Endothelial cell of umbilical vein (primary cell): ENCODE measurements around the gene TP53BP1. TPM values are rescaled to one million over a fixed set of nuclear protein-coding genes. Genes with fewer than 3 reads are reported as not detected.

Source experiments
- BruUV-seq: library from RNA; stranded (reverse); fragments of 400-500 nt; replicated peaks from 2 replicates; lab custom pipeline; 2021; lab: Mats Ljungman, UMichigan
- CTCF ChIA-PET: fragments of 300-600, 350-600 bp; sonication (Branson Sonifier 250); formaldehyde crosslinking; loops from one replicate; lab custom pipeline; 2021; ENCODE audit warnings: antibody characterized with exemption, inconsistent platforms; lab: Charles Lee
- POLR2A ChIA-PET: fragments of 300-600, 350-600 bp; sonication (Branson Sonifier 250); formaldehyde crosslinking; loops from one replicate; lab custom pipeline; 2021; ENCODE audit warnings: antibody characterized with exemption, inconsistent platforms; lab: Charles Lee
- DNase-seq: peaks from one replicate; pipeline ENCODE4 v3.0.0-alpha.2; 2011; ENCODE audit warnings: low read depth, low spot score
- FAIRE-seq: peaks from 2 replicates; lab custom pipeline; 2011; peaks lifted over from hg19 to GRCh38; lab: Jason Lieb, UNC
- H2AFZ ChIP-seq: 2 replicates; pipeline ENCODE4 v1.6.0; 2012; ENCODE audit warnings: low read depth, low read length, control low read depth, inconsistent platforms
- H3K27ac ChIP-seq: 2 replicates; pipeline ENCODE4 v1.5.1; 2011; ENCODE audit warnings: low read depth, mild to moderate bottlenecking, control low read depth, low read length, moderate library complexity; ENCODE audit not compliant: insufficient read depth
- H3K27me3 ChIP-seq, 2 experiments: 2 replicates each; pipeline versions ENCODE4 v1.6.0 to v1.6.1; 2011; ENCODE audit warnings: low read length in 2 of 2, mixed read lengths in 1 of 2; ENCODE audit not compliant: control insufficient read depth in 2 of 2, insufficient read depth in 2 of 2
- H3K36me3 ChIP-seq, 2 experiments: 2 replicates in 1 of 2; 3 replicates in 1 of 2; pipeline ENCODE4 v1.5.1; 2011; ENCODE audit warnings: low read length in 2 of 2, mild to moderate bottlenecking in 1 of 2, moderate library complexity in 1 of 2; ENCODE audit not compliant: control insufficient read depth in 2 of 2, insufficient read depth in 2 of 2; ENCODE audit errors: extremely low read depth in 1 of 2
- H3K4me1 ChIP-seq: 3 replicates; pipeline ENCODE4 v1.5.1; 2011; ENCODE audit warnings: mild to moderate bottlenecking, low read length; ENCODE audit not compliant: control insufficient read depth, insufficient read depth; ENCODE audit errors: extremely low read depth
- H3K4me2 ChIP-seq: 2 replicates; pipeline ENCODE4 v1.6.1; 2011; ENCODE audit warnings: low read length, control low read depth, mixed read lengths; ENCODE audit not compliant: insufficient read depth
- H3K4me3 ChIP-seq, 3 experiments: fragments of 200-600 bp in 1 of 3; sonication (generic), shearing (Covaris generic) in 1 of 3; replicated peaks in 1 of 3; 2 replicates each; pipeline ENCODE4 v1.5.1; 2011 to 2016; ENCODE audit warnings: control low read depth in 3 of 3, low read length in 3 of 3, mild to moderate bottlenecking in 2 of 3, inconsistent platforms in 1 of 3, low read depth in 1 of 3, moderate library complexity in 1 of 3; ENCODE audit not compliant: insufficient read depth in 1 of 3
- H3K79me2 ChIP-seq: 2 replicates; pipeline ENCODE4 v1.6.0; 2012; ENCODE audit warnings: low read length, inconsistent platforms; ENCODE audit not compliant: control insufficient read depth, insufficient read depth
- H3K9ac ChIP-seq: replicated peaks from 2 replicates; pipeline ENCODE3; 2011; ENCODE audit warnings: low read length, control low read depth; ENCODE audit not compliant: insufficient read depth; ENCODE audit errors: extremely low read depth
- H3K9me1 ChIP-seq: replicated peaks from 3 replicates; pipeline ENCODE4 v1.6.0; 2011; ENCODE audit warnings: mild to moderate bottlenecking, low read length; ENCODE audit not compliant: control insufficient read depth, insufficient read depth; ENCODE audit errors: extremely low read depth
- H3K9me3 ChIP-seq: replicated peaks from 2 replicates; pipeline ENCODE4 v1.5.1; 2012; ENCODE audit warnings: low read length, inconsistent platforms; ENCODE audit not compliant: control insufficient read depth, insufficient read depth
- H4K20me1 ChIP-seq: replicated peaks from 2 replicates; pipeline ENCODE3; 2011; ENCODE audit warnings: mild to moderate bottlenecking, low read length; ENCODE audit not compliant: control insufficient read depth, insufficient read depth; ENCODE audit errors: extremely low read depth
- CTCF ChIP-seq, 2 donors: IDR thresholded peaks; 1 replicate in 1 of 2; 2 replicates in 1 of 2; pipeline ENCODE4 v1.5.1; 2011; ENCODE audit warnings: low read length in 2 of 2, mild to moderate bottlenecking in 2 of 2, moderate library complexity in 2 of 2, control low read depth in 1 of 2, inconsistent platforms in 1 of 2, low read depth in 1 of 2; ENCODE audit not compliant: insufficient read depth in 1 of 2; ENCODE audit errors: extremely low read depth in 1 of 2
- EZH2 ChIP-seq: IDR thresholded peaks from 2 replicates; pipeline ENCODE4 v1.6.1; 2012; ENCODE audit warnings: borderline replicate concordance, low read depth, mild to moderate bottlenecking, moderate library complexity, low read length, inconsistent platforms; ENCODE audit not compliant: severe bottlenecking
- FOS ChIP-seq: IDR thresholded peaks from 2 replicates; pipeline ENCODE4 v1.6.1; 2011; ENCODE audit warnings: mild to moderate bottlenecking, low read length, moderate library complexity, borderline replicate concordance; ENCODE audit not compliant: insufficient read depth
- GATA2 ChIP-seq: IDR thresholded peaks from 2 replicates; pipeline ENCODE4 v1.7.0; 2011; ENCODE audit warnings: low read depth, mild to moderate bottlenecking, moderate library complexity, mixed read lengths, low read length; ENCODE audit not compliant: insufficient read length, insufficient read depth
- JUN ChIP-seq: IDR thresholded peaks from 2 replicates; pipeline ENCODE4 v1.6.1; 2011; ENCODE audit warnings: borderline replicate concordance, low read depth; ENCODE audit not compliant: insufficient read length, insufficient read depth
- MAX ChIP-seq: IDR thresholded peaks from 2 replicates; pipeline ENCODE4 v1.6.1; 2011; ENCODE audit not compliant: insufficient read depth, insufficient read length
- MYC ChIP-seq: IDR thresholded peaks from one replicate; pipeline ENCODE4 v1.6.1; 2011; ENCODE audit warnings: mild to moderate bottlenecking, low read depth, low read length
- POLR2A ChIP-seq: IDR thresholded peaks from 2 replicates; pipeline ENCODE4 v1.6.1; 2012; ENCODE audit warnings: low read depth, mild to moderate bottlenecking, control low read depth, low read length
- POLR2AphosphoS5 ChIP-seq: IDR thresholded peaks from 2 replicates; pipeline ENCODE4 v1.6.1; 2012; ENCODE audit warnings: low read depth, mild to moderate bottlenecking, control low read depth, low read length, moderate library complexity; ENCODE audit not compliant: insufficient read depth
- dilution Hi-C: fragments of 300-500 bp; cut with MboI; formaldehyde crosslinking; loops from one replicate; pipeline ENCODE4 v1.15.0; 2019; ENCODE audit warnings: low sequenced_read_pairs; ENCODE audit not compliant: extremely low pct_ligation_motif_present
- intact Hi-C: fragments of 100-400 bp; cut with micrococcal nuclease; formaldehyde crosslinking; loops from one replicate; pipeline ENCODE4 v1.10.0; 2022
- polyA plus RNA-seq, 4 experiments: library from polyadenylated mRNA; depleted of rRNA in 3 of 4; stranded (reverse) in 3 of 4; unstranded in 1 of 4; fragments of >200 nt; gene quantifications; 2 replicates each; pipeline versions ENCODE4 v1.2.1 to v1.2.3, GENCODE V29; 2011 to 2012; ENCODE audit warnings: missing spikeins in 1 of 4
- total RNA-seq: library from RNA; stranded (reverse); gene quantifications from 2 replicates; pipeline ENCODE4 v1.2.3, GENCODE V29; 2021

The TP53BP1 gene
- total and polyA plus RNA-seq, 2 donors (not counting 3 experiments of a cell fraction or from before 2014, with no cell fraction given), result 28.1 to 59.5 TPM

- no peak for DNase-seq
Measured at GRCh38 chr15:43383070-43383469, 109.9 kb downstream of the TP53BP1 start.

GRCh38 chr15:43382310-43382709 is 110.6 kb downstream of the TP53BP1 start:
- Histone ChIP-seq H3K27ac (no peak overlapping the region), H3K27me3 (no peaks in the 10 kb centered on the region), H3K9me3 (no peaks in the 10 kb centered on the region), H3K4me2 (no peak overlapping the region), H3K9ac (no peak overlapping the region), H2AFZ (no peak overlapping the region), H3K4me3 (no peak overlapping the region), H3K9me1 (no peaks in the 10 kb centered on the region), H3K4me1 (no peaks in the 10 kb centered on the region), H3K79me2 (no peaks in the 10 kb centered on the region), H3K36me3 (peaks cover 4 to 10% of the 10 kb centered on the region in 2 experiments), H4K20me1 (no peaks in the 10 kb centered on the region)
- dilution Hi-C loops, result no loop called here
- ChIA-PET CTCF (no interaction called here), POLR2A (no interaction called here)
- TF ChIP-seq FOS (no peak), POLR2A (no peak), POLR2AphosphoS5 (no peak), EZH2 (no peak), MAX (no peak), GATA2 (no peak), JUN (no peak), CTCF (IDR thresholded peaks at IDR 0.05; ENCODE audit: extremely low read depth in 1 of 2, insufficient read depth in 1 of 2, low read depth in 1 of 2, low read length in 2 of 2) (no peak), MYC (no peak)
- no peak for FAIRE-seq
- intact Hi-C loops, result no loop called here
- BruUV-seq, result no TSS peak
- no peak for DNase-seq

More at GRCh38 chr15:43383070-43383469, 109.9 kb downstream of the TP53BP1 start:
- dilution Hi-C loops (no loop called here), intact Hi-C loops (no loop called here)
- H3K9ac ChIP-seq, result no peak overlapping the region
- H3K27ac ChIP-seq, result no peak overlapping the region
- no peaks in the 10 kb centered on the region for H3K9me1 ChIP-seq
- ChIA-PET CTCF (no interaction called here), POLR2A (no interaction called here)
- TF ChIP-seq POLR2AphosphoS5 (no peak), FOS (no peak), MYC (no peak), GATA2 (no peak), EZH2 (no peak)
- H4K20me1 ChIP-seq, result no peaks in the 10 kb centered on the region
- no peaks in the 10 kb centered on the region for H3K79me2 ChIP-seq
- H3K9me3 ChIP-seq, result no peaks in the 10 kb centered on the region
- no peak overlapping the region for H2AFZ ChIP-seq
- BruUV-seq, result no TSS peak
- no peak overlapping the region for H3K4me2 ChIP-seq
- H3K4me3 ChIP-seq, result no peak overlapping the region
- FAIRE-seq, result no peak
- H3K27me3 ChIP-seq, result no peaks in the 10 kb centered on the region
- H3K4me1 ChIP-seq, result no peaks in the 10 kb centered on the region
- H3K36me3 ChIP-seq, result peaks cover 4 to 6% of the 10 kb centered on the region in 2 experiments
